ENCODE data around the gene PCYT1A. TPM values are rescaled to one million over a fixed set of nuclear protein-coding genes. Genes with fewer than 3 reads are reported as not detected.

The PCYT1A gene
- total RNA-seq, 4 donors from 2014 or later, result 96.2 to 144 (median 110) TPM

GRCh38 chr3:196195664-196196265, 91.8 kb downstream of the PCYT1A start:
- DNase-seq (ENCODE audit: low spot score in 2 of 2), result no peak
- 83 to 86% methylated on average over 11 of the region's 14 CpGs for WGBS, 2 donors
- TF ChIP-seq CTCF (IDR thresholded peaks at IDR 0.05) (no peak), POLR2A (IDR thresholded peaks at IDR 0.05) (no peak)
- intact Hi-C loops (cut with DNase I; ENCODE audit: low total_unique reads), result loop anchor here (5.0 kb wide), 1 partner anchor 113 kb away; the partner anchor contains the start of gene TFRC
- H3K4me3 ChIP-seq (ENCODE audit: low read depth, poor library complexity, severe bottlenecking), result no peak overlapping the region

GRCh38 chr3:196194542-196194915, 93.0 kb downstream of the PCYT1A start:
- H3K4me3 ChIP-seq (ENCODE audit: low read depth, poor library complexity, severe bottlenecking), result no peak overlapping the region
- DNase-seq (ENCODE audit: low spot score in 2 of 2), result no peak
- intact Hi-C loops (cut with DNase I; ENCODE audit: low total_unique reads), result no loop called here
- TF ChIP-seq CTCF (IDR thresholded peaks at IDR 0.05) (no peak), POLR2A (IDR thresholded peaks at IDR 0.05) (no peak)
- 86 to 89% methylated on average over 5 of the region's 5 CpGs for WGBS, 2 donors

GRCh38 chr3:196193736-196194541, 93.6 kb downstream of the PCYT1A start:
- TF ChIP-seq CTCF (IDR thresholded peaks at IDR 0.05) (no peak), POLR2A (IDR thresholded peaks at IDR 0.05) (no peak)
- no peak overlapping the region for H3K4me3 ChIP-seq (ENCODE audit: low read depth, poor library complexity, severe bottlenecking)
- 49 to 59% methylated on average over 7 to 13 of the region's 13 CpGs for WGBS, 2 donors
- intact Hi-C loops (cut with DNase I; ENCODE audit: low total_unique reads), result no loop called here
- no peak for DNase-seq (ENCODE audit: low spot score in 2 of 2)

GRCh38 chr3:196193133-196193735, 94.3 kb downstream of the PCYT1A start:
- no peak for DNase-seq (ENCODE audit: low spot score in 2 of 2)
- H3K4me3 ChIP-seq (ENCODE audit: low read depth, poor library complexity, severe bottlenecking), result no peak overlapping the region
- 74 to 77% methylated on average over 15 of the region's 15 CpGs for WGBS, 2 donors
- intact Hi-C loops (cut with DNase I; ENCODE audit: low total_unique reads), result no loop called here
- no peak for TF ChIP-seq POLR2A (IDR thresholded peaks at IDR 0.05)
- TF ChIP-seq CTCF (IDR thresholded peaks at IDR 0.05), result no peak

- WGBS, 2 donors, result 31 to 50% methylated on average over 14 of the region's 14 CpGs
- H3K4me3 ChIP-seq (ENCODE audit: low read depth, poor library complexity, severe bottlenecking), result no peak overlapping the region
- no peak for DNase-seq (ENCODE audit: low spot score in 2 of 2)
- TF ChIP-seq CTCF (IDR thresholded peaks at IDR 0.05), result no peak
- TF ChIP-seq POLR2A (IDR thresholded peaks at IDR 0.05), result no peak
- intact Hi-C loops (cut with DNase I; ENCODE audit: low total_unique reads), result no loop called here
These were observed 94.9 kb downstream of the PCYT1A start for GRCh38 chr3:196192524-196193051.

Measured in lower leg skin (tissue), 4 donors.